UCSD-AML1 (cell line): ENCODE data around the gene HTR2C.
"Not testable (repeated sequence)": the region's sequence is repeated elsewhere in the genome, so short reads cannot be mapped to it uniquely, and the experiment has no call there.

Experiments used
- DNase-seq: peaks from one replicate; lab custom pipeline; 2025; ENCODE audit not compliant: unreplicated experiment; lab: John Stamatoyannopoulos, UW

Gene HTR2C

DNA sequence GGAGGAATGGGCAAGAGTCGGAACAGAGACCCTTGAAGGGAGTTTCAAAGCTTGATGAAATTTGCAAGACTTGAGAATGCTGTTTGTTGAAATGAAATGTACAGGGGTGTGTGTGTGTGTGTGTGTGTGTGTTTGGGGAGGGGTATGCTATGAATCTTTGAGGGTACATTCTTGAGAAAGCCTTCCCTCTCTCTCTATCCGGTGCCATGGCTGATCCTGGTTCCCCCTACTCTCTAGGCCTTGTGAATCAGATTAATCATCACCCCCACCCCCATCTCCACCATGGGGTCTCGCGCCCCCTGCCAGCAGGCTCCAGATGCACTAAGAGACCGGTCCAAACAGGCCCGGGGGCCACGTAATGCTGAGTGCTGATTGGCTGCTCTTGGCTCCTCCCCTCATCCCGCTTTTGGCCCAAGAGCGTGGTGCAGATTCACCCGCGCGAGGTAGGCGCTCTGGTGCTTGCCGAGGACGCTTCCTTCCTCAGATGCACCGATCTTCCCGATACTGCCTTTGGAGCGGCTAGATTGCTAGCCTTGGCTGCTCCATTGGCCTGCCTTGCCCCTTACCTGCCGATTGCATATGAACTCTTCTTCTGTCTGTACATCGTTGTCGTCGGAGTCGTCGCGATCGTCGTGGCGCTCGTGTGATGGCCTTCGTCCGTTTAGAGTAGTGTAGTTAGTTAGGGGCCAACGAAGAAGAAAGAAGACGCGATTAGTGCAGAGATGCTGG lies at the start of gene HTR2C:
Gene HTR2C, plus strand, starts transcription at position 441 of the 729 bp plus-strand sequence. CDS start 142,851 bp downstream, outside the sequence.
- no peak for DNase-seq

DNA sequence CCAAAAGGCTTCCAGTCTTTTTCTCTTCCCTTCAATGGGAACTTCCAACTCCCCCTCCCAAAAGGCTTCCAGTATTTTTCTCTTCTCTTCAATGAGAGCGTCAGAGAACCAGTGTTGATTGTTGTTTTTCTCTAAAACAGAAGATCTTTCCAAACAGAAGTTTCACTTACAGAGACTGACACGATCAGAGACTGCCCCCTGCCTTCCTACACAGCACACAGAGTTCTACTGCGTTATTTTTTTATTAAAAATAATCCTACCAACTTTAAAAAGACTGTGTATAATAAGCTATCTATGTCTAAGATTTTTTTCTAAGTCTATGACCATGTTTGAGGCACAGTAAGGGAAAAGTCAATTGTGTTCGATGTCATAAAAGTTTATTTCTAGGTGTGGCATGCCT lies 3.5 kb upstream of the HTR2C start:
- DNase-seq, result no peak

DNA sequence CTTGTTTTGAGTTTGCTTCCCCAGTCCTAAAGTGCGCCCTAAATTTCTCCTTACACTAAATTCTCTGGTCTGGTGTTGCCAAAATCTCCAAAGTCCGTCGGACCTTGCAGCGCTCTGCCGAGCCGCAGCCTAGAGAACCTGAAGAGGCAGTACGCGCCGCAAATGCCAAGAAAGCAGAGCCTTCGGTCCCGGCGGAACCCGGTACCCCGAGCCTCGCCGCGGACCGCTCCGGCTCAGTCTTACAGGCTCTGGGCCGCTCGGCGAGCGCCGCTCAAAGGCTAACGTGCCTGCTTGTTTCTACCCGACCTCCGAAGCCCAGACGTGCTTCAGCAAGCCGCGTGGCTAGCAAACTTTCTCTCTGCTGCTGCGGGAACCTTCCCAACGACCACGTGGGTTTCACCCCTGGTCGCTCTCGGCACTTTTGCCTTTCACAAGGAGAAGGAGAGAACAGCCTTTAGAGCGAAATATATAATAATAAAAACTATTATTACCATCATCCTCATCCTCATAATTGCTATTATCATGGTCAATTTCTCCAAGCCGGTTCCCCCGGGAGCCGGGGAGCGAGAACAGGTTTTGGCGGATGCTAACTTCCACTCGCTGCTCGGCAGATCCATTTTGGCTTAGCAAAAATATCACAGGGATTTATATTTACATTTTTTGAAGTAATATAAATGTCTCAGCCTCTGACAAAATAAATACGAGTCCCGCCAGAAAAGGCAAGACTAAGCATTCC lies 2.2 kb upstream of the HTR2C start:
- DNase-seq, result no peak

DNA sequence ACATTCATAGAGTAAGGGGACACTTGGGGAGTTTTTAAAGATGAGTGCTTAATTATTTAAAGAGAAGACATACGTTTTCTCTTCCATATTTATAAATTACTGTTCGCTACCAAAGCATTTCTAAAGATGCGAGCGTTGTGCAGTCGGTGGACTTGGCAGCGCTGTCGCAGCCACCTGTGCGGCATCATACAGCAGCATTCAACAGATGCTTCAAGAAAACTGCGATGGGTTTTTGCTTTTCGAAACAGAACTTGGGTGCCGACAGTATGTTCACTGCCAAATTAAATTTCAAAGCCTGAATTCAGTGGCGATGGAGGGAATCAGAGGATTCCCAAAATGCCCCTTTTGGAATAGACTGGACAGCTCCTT lies 1.6 kb upstream of the HTR2C start:
- DNase-seq, result no peak

DNA sequence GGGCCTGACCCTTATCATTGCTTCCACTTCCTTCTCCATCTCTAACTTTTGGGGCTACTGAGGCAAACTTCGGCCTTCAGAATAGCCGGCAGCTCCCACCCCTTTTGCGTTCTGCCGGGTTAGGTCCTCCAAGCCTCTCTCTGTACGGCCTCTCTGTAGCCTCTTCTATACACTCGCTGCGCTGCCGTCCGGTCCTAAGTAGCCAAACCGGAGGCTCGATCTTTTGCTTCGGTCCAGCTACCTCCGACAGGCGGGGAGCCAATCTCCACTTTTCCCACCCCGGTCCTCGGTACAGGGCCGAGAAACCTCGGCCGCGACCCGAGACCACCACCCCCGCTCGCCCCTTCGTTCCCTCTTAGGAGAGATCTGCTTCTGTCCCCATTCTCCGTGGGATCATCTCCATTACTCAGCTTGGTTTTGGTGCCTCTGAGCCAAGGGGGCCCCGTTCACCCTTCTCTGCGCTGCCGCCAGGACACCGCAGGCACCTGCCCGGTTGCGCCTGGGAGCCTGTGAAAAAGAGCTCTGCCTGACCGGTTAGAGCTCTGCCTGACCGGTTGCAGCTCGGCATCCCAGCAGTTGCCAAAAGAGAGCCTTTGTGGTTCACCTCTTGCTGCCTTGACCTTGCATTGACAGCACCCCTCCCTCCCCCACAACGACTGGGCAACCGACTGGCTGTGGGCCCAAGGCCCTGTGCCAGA lies 1.0 kb upstream of the HTR2C start:
- no peak for DNase-seq

DNA sequence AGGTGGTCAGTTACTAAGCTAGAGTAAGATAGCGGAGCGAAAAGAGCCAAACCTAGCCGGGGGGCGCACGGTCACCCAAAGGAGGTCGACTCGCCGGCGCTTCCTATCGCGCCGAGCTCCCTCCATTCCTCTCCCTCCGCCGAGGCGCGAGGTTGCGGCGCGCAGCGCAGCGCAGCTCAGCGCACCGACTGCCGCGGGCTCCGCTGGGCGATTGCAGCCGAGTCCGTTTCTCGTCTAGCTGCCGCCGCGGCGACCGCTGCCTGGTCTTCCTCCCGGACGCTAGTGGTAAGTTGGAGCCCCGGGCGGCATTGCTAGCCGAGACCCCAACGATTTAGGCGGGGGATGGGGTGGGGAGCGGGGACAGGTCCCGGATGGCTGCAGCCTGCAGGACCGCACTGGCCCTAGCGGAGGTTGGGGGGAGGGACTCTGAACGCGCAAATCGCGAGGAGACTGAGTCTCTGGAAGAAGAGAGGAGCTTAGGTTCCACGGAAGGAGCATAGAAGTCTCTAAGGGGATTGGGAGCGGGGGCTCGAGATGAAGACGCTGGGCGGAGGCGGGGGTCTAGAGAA lies 573 bp downstream of the HTR2C start:
- no peak for DNase-seq

DNA sequence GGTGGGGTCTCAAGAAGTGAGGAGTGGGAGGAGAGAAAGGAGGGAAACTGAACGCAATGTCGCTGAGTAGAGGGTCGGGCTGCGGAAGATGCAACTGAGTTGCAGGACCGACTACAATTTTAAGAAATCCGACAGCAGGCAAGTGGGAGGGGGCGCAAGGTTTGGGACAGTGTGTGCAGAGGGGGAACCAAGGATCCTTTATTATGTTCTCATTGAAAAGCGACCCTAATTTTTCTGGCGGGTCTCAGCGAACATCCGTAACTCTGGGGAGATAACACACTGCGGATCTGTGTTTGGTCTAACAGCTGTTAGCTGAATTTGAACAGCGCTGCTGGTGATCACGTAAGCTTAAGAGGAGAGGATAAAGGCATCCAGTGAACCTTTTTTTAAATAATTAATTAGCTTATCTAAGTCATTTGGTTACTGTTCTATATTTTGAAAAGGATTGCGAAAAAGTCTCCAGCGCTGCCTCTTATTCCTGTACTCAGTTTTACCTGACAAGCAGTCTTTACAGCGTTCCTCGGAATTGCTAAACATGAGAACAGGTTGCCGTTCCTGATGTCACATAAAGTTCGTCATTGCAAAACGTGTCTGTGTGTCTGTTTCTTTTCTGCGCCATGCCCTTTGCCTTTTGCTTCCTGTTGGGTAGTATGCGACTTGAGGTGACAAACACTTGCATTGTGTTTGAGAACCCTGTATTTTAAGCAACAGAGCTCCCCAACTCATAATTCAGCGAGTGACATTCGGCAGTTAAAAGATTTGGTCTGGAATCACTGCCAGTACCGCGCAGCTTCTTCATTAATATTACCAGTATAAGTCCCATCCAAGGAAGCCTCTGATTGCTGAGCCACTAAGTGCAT lies 1.3 kb downstream of the HTR2C start:
- no peak for DNase-seq

DNA sequence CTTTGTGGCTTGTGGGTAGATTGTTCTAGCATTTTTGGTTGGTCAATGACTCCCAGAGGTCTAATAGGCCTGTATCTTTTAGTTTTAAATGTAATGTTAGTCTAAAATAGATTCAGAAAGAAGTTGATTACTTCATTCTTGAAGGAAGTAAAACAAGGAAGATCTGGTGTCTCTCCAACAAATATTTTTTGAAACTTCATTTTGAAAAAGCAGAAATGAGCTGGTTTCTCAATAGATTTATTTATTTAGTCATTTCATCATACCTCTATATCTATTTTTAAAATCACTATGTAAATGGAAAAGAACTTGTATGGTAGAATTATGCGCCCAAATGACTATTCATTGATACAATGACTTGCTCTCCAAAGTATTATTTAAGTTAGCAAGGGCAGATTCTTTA lies 7.2 kb downstream of the HTR2C start:
- DNase-seq, result no peak

DNA sequence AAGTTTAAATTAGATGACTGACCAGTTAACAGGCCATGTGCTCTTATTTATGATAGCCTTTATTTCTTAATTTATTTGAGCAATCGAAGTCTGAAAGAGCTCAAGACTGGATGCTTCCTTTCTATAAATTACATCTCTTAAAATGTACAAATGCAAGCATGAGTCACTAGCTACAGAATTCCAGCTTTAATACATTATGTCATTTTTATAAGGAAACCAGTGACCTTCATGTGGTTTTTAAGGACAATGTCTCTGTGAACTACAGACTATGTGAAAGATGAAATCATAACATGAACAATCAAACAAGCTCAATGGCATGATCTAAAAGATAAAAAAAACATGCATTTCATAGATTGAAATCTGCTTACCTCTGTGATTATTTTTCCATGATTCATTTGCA lies 15.4 kb downstream of the HTR2C start:
- DNase-seq, result no peak

DNA sequence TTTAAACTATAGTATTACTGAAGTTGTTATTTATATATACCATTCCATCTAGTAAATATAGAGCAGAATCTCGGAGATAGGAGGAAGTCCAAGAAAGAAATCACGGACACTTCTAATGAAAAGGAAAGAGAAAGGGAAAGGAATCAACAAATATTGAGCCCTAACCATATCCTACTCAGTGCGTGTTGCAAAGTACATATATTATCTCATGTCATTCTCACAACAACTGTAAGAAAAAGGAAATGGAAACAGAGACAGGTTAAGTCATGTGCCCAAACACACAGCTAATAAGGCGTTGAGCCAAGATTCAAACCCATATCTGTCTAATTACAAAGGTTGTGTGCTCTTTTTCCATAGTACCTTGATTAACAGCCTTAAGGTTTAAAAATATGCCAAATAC lies 16.0 kb downstream of the HTR2C start:
- no peak for DNase-seq

DNA sequence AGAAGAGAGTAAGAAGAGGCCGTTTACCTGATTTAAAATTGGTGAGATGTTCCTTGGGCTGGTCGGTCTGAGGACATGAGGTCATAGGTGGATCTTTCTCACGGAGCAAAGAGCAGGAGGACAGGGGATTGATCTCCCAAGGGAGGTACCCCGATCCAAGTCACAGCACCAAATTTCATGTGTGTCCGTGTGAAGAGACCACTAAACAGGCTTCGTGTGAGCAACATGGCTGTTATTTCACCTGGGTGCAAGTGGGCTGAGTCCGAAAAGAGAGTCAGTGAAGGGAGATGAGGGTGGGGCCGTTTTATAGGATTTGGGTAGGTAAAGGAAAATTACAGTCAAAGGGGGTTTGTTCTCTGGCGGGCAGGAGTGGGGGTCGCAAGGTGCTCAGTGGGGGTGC lies 22.7 kb downstream of the HTR2C start:
- not testable (repeated sequence) for DNase-seq

DNA sequence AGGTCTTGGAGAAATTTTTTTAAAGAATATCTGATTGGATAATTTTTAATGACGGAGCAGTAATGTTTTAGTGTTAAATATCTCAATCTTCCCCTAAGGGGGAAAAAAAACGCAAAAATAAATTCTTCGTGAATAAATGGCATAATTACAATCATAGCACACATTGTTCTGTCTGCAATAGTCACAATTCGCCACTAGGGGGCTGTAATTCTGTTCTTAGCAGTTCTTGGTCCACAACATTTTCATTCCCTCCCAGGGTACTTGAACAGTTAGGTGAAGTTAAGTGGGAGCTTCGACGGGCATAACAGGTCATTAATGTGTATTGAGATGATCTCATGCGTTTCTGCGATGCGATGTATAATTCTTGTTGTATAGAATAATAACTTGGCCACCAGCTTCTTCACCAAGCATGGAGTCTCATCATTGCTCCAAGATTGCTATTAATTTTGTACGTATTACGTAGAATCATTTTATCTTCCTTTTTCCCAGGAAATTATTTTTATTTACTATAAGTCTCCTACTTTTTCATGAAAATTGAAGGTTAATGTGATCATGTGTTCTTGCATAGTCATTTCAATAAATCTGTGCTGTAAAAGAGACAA lies 27.2 kb downstream of the HTR2C start:
- no peak for DNase-seq

DNA sequence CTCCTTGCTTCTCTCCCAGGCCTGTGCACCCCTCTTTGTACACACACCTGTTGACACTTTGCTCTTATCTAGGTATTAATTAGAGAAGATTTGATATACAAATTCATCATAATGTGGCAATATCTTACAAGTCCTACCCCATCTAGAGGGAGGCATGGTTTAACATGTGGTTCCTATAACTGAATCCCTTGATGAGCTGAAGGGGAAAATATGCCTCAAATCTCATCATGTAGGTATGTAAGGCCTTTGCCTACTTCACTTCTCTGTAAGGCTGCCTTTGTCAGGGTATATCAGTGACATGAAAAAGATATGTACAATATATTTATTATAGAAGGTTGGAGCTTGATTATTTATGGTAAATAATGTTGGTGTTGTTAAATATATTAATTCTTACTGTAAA lies 31.9 kb downstream of the HTR2C start:
- DNase-seq, result no peak

DNA sequence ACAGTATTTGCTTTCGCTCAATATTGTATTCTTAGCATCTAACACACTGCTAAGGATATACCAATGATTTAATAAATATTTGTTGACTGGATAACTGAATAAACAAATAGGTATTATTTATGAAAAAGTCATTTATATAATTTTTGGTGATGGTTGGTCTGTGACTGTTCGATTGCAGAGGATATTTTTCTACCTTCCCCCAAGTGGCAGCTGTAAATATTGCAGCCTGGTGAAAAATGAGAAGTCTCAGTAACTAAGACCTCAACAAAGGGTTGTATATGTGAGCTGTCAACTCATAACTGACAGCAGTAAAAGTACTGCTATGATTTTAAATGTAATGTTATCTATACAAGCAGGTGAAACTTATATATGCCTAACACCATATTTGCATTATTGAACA lies 36.0 kb downstream of the HTR2C start:
- DNase-seq, result no peak

DNA sequence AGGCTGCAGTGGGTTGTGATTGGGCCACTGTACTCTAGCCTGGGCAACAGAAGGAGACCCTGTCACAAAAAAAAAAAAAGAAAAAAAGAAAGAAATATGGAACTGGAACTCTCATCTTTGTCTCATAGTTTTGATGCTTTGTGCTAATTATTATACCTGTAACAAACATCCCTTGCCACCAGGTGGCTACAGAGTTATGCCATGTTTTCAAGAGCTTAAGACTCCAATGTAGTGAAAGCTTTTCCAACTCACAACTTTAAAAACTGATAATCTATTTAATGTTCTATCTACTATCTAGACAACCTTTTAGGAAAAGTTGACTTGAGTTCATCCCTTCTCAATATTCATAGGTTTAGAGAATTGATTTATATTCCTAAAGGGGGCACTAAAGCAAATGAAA lies 42.4 kb downstream of the HTR2C start:
- no peak for DNase-seq

DNA sequence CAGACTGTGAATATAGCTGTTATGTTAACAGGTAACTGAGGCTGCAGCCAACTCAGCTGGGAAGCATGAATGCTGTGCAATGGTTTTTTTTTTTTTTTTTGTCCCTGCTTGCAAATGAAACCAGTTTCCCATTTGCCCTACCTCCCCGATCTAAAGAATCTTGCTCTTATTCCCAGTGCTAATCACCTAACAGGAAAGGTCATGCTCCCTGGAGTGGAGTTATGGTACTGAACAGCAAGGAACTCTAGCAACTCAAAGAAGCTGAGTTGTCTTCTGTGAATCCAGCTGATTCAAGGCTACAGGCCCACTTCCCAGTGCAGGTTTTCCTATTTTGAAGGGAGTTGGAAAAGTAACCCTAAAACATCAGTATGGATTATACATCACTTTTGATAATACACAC lies 52.1 kb downstream of the HTR2C start:
- DNase-seq, result no peak

DNA sequence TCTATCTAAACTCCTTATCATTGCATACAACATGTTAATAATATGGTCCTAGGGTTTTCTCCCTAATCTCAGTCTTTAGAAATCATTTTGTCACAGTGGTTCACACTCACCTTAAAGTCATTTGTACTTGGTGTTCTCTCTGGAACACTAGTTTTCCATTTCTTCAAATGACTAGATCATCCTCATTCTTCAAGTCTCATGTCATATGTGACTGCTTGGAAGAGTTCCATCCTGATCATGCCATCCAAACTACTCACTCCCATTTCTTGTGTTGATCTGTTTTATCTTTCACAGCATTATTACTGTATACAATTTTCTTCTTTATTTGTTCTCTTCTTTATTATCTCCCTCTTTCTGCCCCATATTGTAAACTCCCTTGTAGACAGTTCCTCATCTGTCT lies 66.5 kb downstream of the HTR2C start:
- DNase-seq, result no peak

DNA sequence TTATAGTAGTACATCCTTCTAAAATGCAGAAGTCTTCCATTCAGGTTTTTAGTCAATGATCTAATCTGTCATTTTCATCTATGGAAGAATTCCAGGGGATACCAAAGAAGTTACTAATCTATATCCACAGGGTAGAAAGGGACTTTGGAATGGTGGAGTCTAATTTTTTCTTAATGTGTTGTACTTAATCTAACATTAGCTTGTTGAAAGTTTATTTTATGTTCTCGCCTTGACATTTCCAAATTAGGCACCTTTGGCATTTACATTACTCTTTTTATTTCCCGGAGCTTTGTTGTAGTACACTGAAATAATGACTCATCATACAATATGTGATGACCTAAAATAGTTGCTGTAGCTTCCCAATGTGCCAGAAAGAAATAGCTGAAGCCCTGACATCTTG lies 91.5 kb downstream of the HTR2C start:
- DNase-seq, result no peak

DNA sequence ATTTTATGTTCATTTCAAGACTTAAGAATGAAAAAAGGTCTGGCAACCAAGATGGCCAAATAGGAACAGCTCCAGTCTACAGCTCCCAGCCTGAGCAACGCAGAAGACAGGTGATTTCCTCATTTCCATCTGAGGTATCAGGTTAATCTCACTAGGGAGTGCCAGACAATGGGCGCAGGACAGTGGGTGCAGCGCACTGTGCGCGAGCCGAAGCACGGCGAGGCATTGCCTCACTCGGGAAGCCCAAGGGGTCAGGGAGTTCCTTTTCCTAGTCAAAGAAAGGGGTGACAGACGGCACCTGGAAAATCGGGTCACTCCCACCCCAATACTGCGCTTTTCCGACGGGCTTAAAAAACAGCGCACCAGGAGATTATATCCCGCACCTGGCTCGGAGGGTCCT lies 116.6 kb downstream of the HTR2C start:
- DNase-seq, result not testable (repeated sequence)

DNA sequence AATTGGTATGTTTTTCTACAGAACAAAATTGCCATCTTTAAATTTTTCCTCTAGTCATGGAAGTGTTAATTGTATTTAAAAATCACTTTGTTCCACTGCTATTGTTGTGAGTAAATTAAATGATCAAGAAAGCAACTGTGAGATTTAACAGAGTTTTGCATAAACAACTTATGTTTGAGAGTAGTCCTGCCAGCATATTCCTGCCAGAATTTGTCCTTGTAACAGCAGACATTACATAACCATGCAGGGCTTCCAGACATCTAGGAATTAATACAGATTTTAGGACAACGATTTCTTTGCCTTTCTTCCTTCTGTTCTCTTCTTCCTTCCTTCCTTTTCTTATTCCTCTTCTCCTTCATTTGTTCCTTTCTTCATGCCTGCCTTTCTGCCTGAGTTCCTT lies 125.5 kb downstream of the HTR2C start:
- no peak for DNase-seq

DNA sequence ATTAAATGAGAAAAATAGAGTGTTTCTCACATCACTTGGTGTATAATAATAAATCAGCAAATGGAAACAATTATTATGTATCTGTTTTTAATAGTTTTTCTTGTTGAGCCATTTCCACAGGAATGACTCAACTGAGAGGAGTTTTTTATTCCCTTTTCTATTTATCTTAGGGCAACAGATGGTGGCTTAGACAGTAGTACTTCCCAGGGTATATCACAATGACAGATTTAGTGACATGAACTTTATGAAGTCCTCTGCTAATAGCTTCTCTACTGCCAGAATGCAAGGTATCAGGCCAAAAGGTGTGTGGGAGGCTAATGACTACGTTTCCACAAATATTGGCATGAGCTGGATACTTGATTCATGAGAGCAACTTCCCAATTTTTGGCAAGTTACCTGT lies 126.7 kb downstream of the HTR2C start:
- DNase-seq, result no peak
